DND-41 (cell line): ENCODE measurements around the gene MINPP1.

ENCODE experiments used
- CTCF ChIP-seq: IDR thresholded peaks from 2 replicates; pipeline ENCODE4 v1.5.1; 2012; ENCODE audit warnings: borderline replicate concordance, low read length, moderate library complexity, mild to moderate bottlenecking; ENCODE audit not compliant: poor library complexity, severe bottlenecking; ENCODE audit errors: extremely low read depth
- EZH2 ChIP-seq: IDR thresholded peaks from 3 replicates; pipeline ENCODE4 v1.6.1; 2012; ENCODE audit warnings: borderline replicate concordance, low read depth, mild to moderate bottlenecking, moderate library complexity, low read length, inconsistent platforms; ENCODE audit not compliant: severe bottlenecking

GRCh38 chr10:87503401-87503800 is 1.3 kb upstream of the MINPP1 start:
- no peak for TF ChIP-seq CTCF
- no peak for TF ChIP-seq EZH2
